Jurkat, Clone E6-1 (cell line): ENCODE measurements around the gene TXNDC17.
"Not testable (repeated sequence)": the region's sequence is repeated elsewhere in the genome, so short reads cannot be mapped to it uniquely, and the experiment has no call there.

ENCODE experiments used
- DNase-seq: peaks from one replicate; pipeline ENCODE4 v3.0.0-alpha.2; 2011; ENCODE audit warnings: low read depth, low spot score
- H3K4me3 ChIP-seq: 2 replicates; pipeline ENCODE4 v1.5.1; 2011; ENCODE audit warnings: mild to moderate bottlenecking, low read length, control low read depth, moderate library complexity

TXNDC17 gene

GRCh38 chr17:6633263-6633662, 7.6 kb upstream of the TXNDC17 start:
- DNase-seq = no peak
- no peak overlapping the region for H3K4me3 ChIP-seq

GRCh38 chr17:6636105-6636504, 4.8 kb upstream of the TXNDC17 start:
- no peak for DNase-seq
- H3K4me3 ChIP-seq = no peak overlapping the region

GRCh38 chr17:6636616-6637457, 4.0 kb upstream of the TXNDC17 start:
- no peak for DNase-seq
- no peak overlapping the region for H3K4me3 ChIP-seq

GRCh38 chr17:6637458-6637840, 3.4 kb upstream of the TXNDC17 start:
- H3K4me3 ChIP-seq = no peak overlapping the region
- no peak for DNase-seq

GRCh38 chr17:6638046-6638908, 2.6 kb upstream of the TXNDC17 start:
- peak overlapping the region; percentile 93; the same call in 1 of the 2 replicates for H3K4me3 ChIP-seq
- no peak for DNase-seq

- DNase-seq = no peak
- H3K4me3 ChIP-seq = peak overlapping the region; percentile 93
Measured at GRCh38 chr17:6639014-6639585, 1.8 kb upstream of the TXNDC17 start.

GRCh38 chr17:6639586-6640535, 999 bp upstream of the TXNDC17 start:
- peak overlapping the region; percentile 93 for H3K4me3 ChIP-seq
- no peak for DNase-seq

- peak; percentile 23 for DNase-seq
- peak overlapping the region; percentile 93 for H3K4me3 ChIP-seq
Measured at GRCh38 chr17:6641247-6641863, 495 bp downstream of the TXNDC17 start.

- H3K4me3 ChIP-seq = no peak overlapping the region
- no peak for DNase-seq
Measured at GRCh38 chr17:6642592-6642991, 1.7 kb downstream of the TXNDC17 start.

- DNase-seq = no peak
- H3K4me3 ChIP-seq = no peak overlapping the region
Measured at GRCh38 chr17:6643451-6644125, 2.7 kb downstream of the TXNDC17 start.

GRCh38 chr17:6648181-6648580, 7.3 kb downstream of the TXNDC17 start:
- DNase-seq = no peak
- no peak overlapping the region for H3K4me3 ChIP-seq

- peak; percentile 92 for DNase-seq
- H3K4me3 ChIP-seq = peak within 1 kb of the TSS; percentile 99
Measured at GRCh38 chr17:6651354-6651918, 10.6 kb downstream of the TXNDC17 start, which contains the start of the genes C17orf100 and MED31. Gene C17orf100 (plus strand): TSS chr17:6651762. CDS start chr17:6651914, 152 bp downstream. Gene MED31 (minus strand): TSS chr17:6651605. CDS start chr17:6651528, 77 bp downstream.

- H3K4me3 ChIP-seq = peak overlapping the region; percentile 99
- no peak for DNase-seq
Measured at GRCh38 chr17:6651919-6652452, 11.1 kb downstream of the TXNDC17 start.

GRCh38 chr17:6654841-6655731, 14.2 kb downstream of the TXNDC17 start:
- no peak for DNase-seq
- H3K4me3 ChIP-seq = no peak overlapping the region

- not testable (repeated sequence) for DNase-seq, H3K4me3 ChIP-seq
Measured at GRCh38 chr17:6655732-6656361, 15.0 kb downstream of the TXNDC17 start.
